Trophoblast cell (in vitro differentiated cells and primary cell): Measurements from ENCODE around the gene QRFPR.
A peak's percentile ranks its signal among the peaks of the same experiment; 100 is the strongest.

Experiments
- DNase-seq, 2 donors: peaks; one replicate each; pipeline ENCODE4 v3.0.0-alpha.2; 2016
- H2AFZ ChIP-seq: 2 replicates; pipeline ENCODE4 v1.6.1; 2013; ENCODE audit warnings: low read length, moderate library complexity, mild to moderate bottlenecking; ENCODE audit not compliant: insufficient read depth, poor library complexity
- H2AK5ac ChIP-seq: 2 replicates; pipeline ENCODE4 v1.6.1; 2013; ENCODE audit warnings: mild to moderate bottlenecking, low read length
- H2BK120ac ChIP-seq: 2 replicates; pipeline ENCODE4 v1.6.1; 2013; ENCODE audit warnings: low read length, mild to moderate bottlenecking, moderate library complexity; ENCODE audit not compliant: insufficient read depth, poor library complexity
- H2BK12ac ChIP-seq: 2 replicates; pipeline ENCODE4 v1.6.1; 2013; ENCODE audit warnings: mild to moderate bottlenecking, low read length, moderate library complexity
- H2BK5ac ChIP-seq: 2 replicates; pipeline ENCODE4 v1.6.1; 2013; ENCODE audit warnings: low read length, low read depth, moderate library complexity, mild to moderate bottlenecking; ENCODE audit not compliant: poor library complexity
- H3K14ac ChIP-seq: 2 replicates; pipeline ENCODE4 v1.6.1; 2013; ENCODE audit warnings: mild to moderate bottlenecking, low read length
- H3K18ac ChIP-seq: 2 replicates; pipeline ENCODE4 v1.6.1; 2013; ENCODE audit warnings: mild to moderate bottlenecking, low read length
- H3K23ac ChIP-seq: 2 replicates; pipeline ENCODE4 v1.6.1; 2013; ENCODE audit warnings: low read length
- H3K27ac ChIP-seq: 2 replicates; pipeline ENCODE4 v1.5.1; 2013; ENCODE audit warnings: low read depth, mild to moderate bottlenecking, inconsistent platforms, low read length, moderate library complexity
- H3K27me3 ChIP-seq: 2 replicates; pipeline ENCODE4 v1.6.1; 2013; ENCODE audit warnings: inconsistent platforms, mild to moderate bottlenecking, low read length, moderate library complexity; ENCODE audit not compliant: insufficient read depth
- H3K36me3 ChIP-seq, 2 experiments: 1 replicate in 1 of 2; 2 replicates in 1 of 2; pipeline ENCODE4 v1.6.1; 2013; ENCODE audit warnings: low read length in 2 of 2, mild to moderate bottlenecking in 2 of 2, moderate library complexity in 1 of 2; ENCODE audit not compliant: insufficient read depth in 2 of 2, control insufficient read depth in 1 of 2
- H3K4ac ChIP-seq: 2 replicates; pipeline ENCODE4 v1.6.1; 2013; ENCODE audit warnings: low read depth, mild to moderate bottlenecking, low read length, moderate library complexity
- H3K4me1 ChIP-seq, 2 experiments: 1 replicate in 1 of 2; 2 replicates in 1 of 2; pipeline ENCODE4 v1.6.1; 2013; ENCODE audit warnings: low read length in 2 of 2, mild to moderate bottlenecking in 2 of 2, moderate library complexity in 1 of 2; ENCODE audit not compliant: insufficient read depth in 2 of 2, control insufficient read depth in 1 of 2
- H3K4me2 ChIP-seq: 2 replicates; pipeline ENCODE4 v1.6.1; 2013; ENCODE audit warnings: inconsistent platforms, mild to moderate bottlenecking, low read length, moderate library complexity
- H3K4me3 ChIP-seq: 2 replicates; pipeline ENCODE4 v1.5.1; 2013; ENCODE audit warnings: mild to moderate bottlenecking, low read depth, low read length, inconsistent platforms
- H3K79me1 ChIP-seq: one replicate; pipeline ENCODE4 v1.6.1; 2013; ENCODE audit warnings: low read length
- H3K79me2 ChIP-seq: 2 replicates; pipeline ENCODE4 v1.6.1; 2013; ENCODE audit warnings: low read length, mild to moderate bottlenecking; ENCODE audit not compliant: control insufficient read depth, insufficient read depth, poor library complexity
- H3K9ac ChIP-seq: 2 replicates; pipeline ENCODE4 v1.6.1; 2013; ENCODE audit warnings: mild to moderate bottlenecking, low read length
- H3K9me3 ChIP-seq: 2 replicates; pipeline ENCODE4 v1.6.1; 2013; ENCODE audit warnings: low read depth, mild to moderate bottlenecking, control low read depth, inconsistent platforms, low read length; ENCODE audit not compliant: insufficient read depth
- H4K12ac ChIP-seq: 2 replicates; pipeline ENCODE4 v1.6.1; 2013; ENCODE audit warnings: low read depth, mild to moderate bottlenecking, low read length, moderate library complexity
- H4K8ac ChIP-seq: 2 replicates; pipeline ENCODE4 v1.6.1; 2013; ENCODE audit warnings: low read depth, mild to moderate bottlenecking, low read length, moderate library complexity
- H4K91ac ChIP-seq: one replicate; pipeline ENCODE4 v1.6.1; 2013; ENCODE audit warnings: low read depth, mild to moderate bottlenecking, low read length, moderate library complexity
- WGBS: extraction: QIAGEN DNeasy Blood & Tissue Kit; methylation state at CpG from one replicate; pipeline ENCODE4 v1.1.7; 2013; ENCODE audit warnings: missing lambda C conversion rate; ENCODE audit not compliant: insufficient read length, insufficient coverage; ENCODE audit errors: extremely low coverage; 5-methylcytosine and 5-hydroxymethylcytosine counted together

QRFPR gene

GRCh38 chr4:121370729-121371325 lies 10.0 kb downstream of the QRFPR start:
- no peak overlapping the region for H3K4me2 ChIP-seq
- H3K27ac ChIP-seq = no peak overlapping the region
- WGBS = no CpG with 5 or more reads among the region's 1 CpG
- no peaks in the 10 kb centered on the region for H3K27me3 ChIP-seq
- no peaks in the 10 kb centered on the region for H3K9me3 ChIP-seq
- H2AFZ ChIP-seq = no peak overlapping the region
- H2AK5ac ChIP-seq = no peak overlapping the region
- no peaks in the 10 kb centered on the region for H3K36me3 ChIP-seq
- no peak overlapping the region for H2BK120ac ChIP-seq
- H2BK5ac ChIP-seq = no peak overlapping the region
- no peak overlapping the region for H2BK12ac ChIP-seq
- no peak overlapping the region for H3K9ac ChIP-seq
- H3K4ac ChIP-seq = no peak overlapping the region
- peak; percentile 4 to 61 for DNase-seq
- H3K18ac ChIP-seq = no peak overlapping the region
- no peak overlapping the region for H3K4me3 ChIP-seq
- H4K8ac ChIP-seq = no peak overlapping the region
- no peaks in the 10 kb centered on the region for H3K79me1 ChIP-seq
- H3K79me2 ChIP-seq = no peaks in the 10 kb centered on the region
- no peak overlapping the region for H4K12ac ChIP-seq
- no peaks in the 10 kb centered on the region for H3K4me1 ChIP-seq
- no peak overlapping the region for H4K91ac ChIP-seq
- H3K23ac ChIP-seq = no peak overlapping the region
- H3K14ac ChIP-seq = no peak overlapping the region

GRCh38 chr4:121360495-121360894 lies 20.3 kb downstream of the QRFPR start:
- no peak overlapping the region for H2BK120ac ChIP-seq
- no peak overlapping the region for H2AFZ ChIP-seq
- H3K18ac ChIP-seq = no peak overlapping the region
- no peak overlapping the region for H2AK5ac ChIP-seq
- no peak overlapping the region for H2BK5ac ChIP-seq
- no peaks in the 10 kb centered on the region for H3K79me1 ChIP-seq
- no peaks in the 10 kb centered on the region for H3K79me2 ChIP-seq
- no peak overlapping the region for H3K4ac ChIP-seq
- H3K14ac ChIP-seq = no peak overlapping the region
- no peaks in the 10 kb centered on the region for H3K4me1 ChIP-seq
- H3K9ac ChIP-seq = no peak overlapping the region
- no peak overlapping the region for H3K4me2 ChIP-seq
- H4K91ac ChIP-seq = no peak overlapping the region
- H3K4me3 ChIP-seq = no peak overlapping the region
- H4K12ac ChIP-seq = no peak overlapping the region
- no peaks in the 10 kb centered on the region for H3K36me3 ChIP-seq
- no peak overlapping the region for H3K23ac ChIP-seq
- H3K9me3 ChIP-seq = no peaks in the 10 kb centered on the region
- H3K27ac ChIP-seq = no peak overlapping the region
- no peak overlapping the region for H4K8ac ChIP-seq
- no CpG with 5 or more reads among the region's 1 CpG for WGBS
- no peak overlapping the region for H2BK12ac ChIP-seq
- no peaks in the 10 kb centered on the region for H3K27me3 ChIP-seq
- no peak for DNase-seq

DNA sequence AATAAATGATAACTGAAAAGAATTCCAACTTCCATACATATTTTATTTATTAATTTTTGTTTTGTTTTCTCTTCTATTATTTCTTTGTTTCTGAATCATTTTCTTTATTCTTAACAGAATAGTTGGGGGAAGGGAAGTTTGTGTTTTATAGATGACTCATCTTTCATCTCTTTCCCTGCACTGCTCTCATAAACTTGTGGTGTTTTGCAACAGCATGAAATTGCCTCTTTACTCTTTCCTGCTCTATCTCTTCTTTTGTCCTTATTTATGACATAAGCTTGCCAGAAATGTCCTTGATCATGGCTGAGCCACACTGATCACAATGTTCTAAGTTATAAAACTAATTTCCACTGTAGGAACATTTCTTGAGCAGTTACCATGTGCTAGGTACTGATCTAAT lies 22.3 kb downstream of the QRFPR start:
- H2AK5ac ChIP-seq = no peak overlapping the region
- no peak overlapping the region for H3K23ac ChIP-seq
- no peak overlapping the region for H3K4ac ChIP-seq
- no peak overlapping the region for H3K18ac ChIP-seq
- no peak overlapping the region for H4K8ac ChIP-seq
- no peak overlapping the region for H2BK120ac ChIP-seq
- no peak overlapping the region for H3K9ac ChIP-seq
- H3K79me2 ChIP-seq = no peaks in the 10 kb centered on the region
- H2BK5ac ChIP-seq = no peak overlapping the region
- no peak overlapping the region for H4K12ac ChIP-seq
- H3K27ac ChIP-seq = no peak overlapping the region
- H3K9me3 ChIP-seq = no peaks in the 10 kb centered on the region
- no peak overlapping the region for H2BK12ac ChIP-seq
- no peak overlapping the region for H2AFZ ChIP-seq
- no peaks in the 10 kb centered on the region for H3K27me3 ChIP-seq
- H4K91ac ChIP-seq = no peak overlapping the region
- no peak overlapping the region for H3K14ac ChIP-seq
- H3K4me2 ChIP-seq = no peak overlapping the region
- no peak for DNase-seq
- H3K4me3 ChIP-seq = no peak overlapping the region
- H3K36me3 ChIP-seq = no peaks in the 10 kb centered on the region
- no peaks in the 10 kb centered on the region for H3K79me1 ChIP-seq
- H3K4me1 ChIP-seq = no peaks in the 10 kb centered on the region

DNA sequence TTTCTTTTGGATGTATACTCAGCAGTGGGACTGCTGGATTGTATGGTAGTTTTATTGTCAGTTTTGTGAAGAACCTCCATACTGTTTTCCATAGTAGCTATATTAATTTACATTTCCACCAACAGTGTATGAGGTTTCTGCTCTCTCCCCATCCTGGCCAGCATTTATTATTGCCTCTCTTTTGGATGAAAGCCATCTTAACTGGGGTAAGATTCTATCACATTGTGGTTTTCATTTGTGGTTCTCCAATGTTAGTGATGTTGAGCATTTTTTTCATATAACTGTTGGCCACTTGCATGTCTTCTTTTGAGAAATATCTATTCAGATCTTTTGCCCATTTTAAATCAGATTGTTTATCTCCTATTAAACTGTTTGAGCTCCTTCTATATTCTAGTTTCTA lies 27.6 kb downstream of the QRFPR start:
- DNase-seq = no peak
- H3K4me2 ChIP-seq = no peak overlapping the region
- H3K4me3 ChIP-seq = no peak overlapping the region
- no peak overlapping the region for H2BK12ac ChIP-seq
- H3K4me1 ChIP-seq = no peaks in the 10 kb centered on the region
- H3K18ac ChIP-seq = no peak overlapping the region
- H3K36me3 ChIP-seq = no peaks in the 10 kb centered on the region
- H3K9me3 ChIP-seq = no peaks in the 10 kb centered on the region
- no peak overlapping the region for H4K12ac ChIP-seq
- no peak overlapping the region for H2BK120ac ChIP-seq
- no peak overlapping the region for H3K23ac ChIP-seq
- H4K91ac ChIP-seq = no peak overlapping the region
- H3K9ac ChIP-seq = no peak overlapping the region
- H3K14ac ChIP-seq = no peak overlapping the region
- H3K4ac ChIP-seq = no peak overlapping the region
- no peaks in the 10 kb centered on the region for H3K27me3 ChIP-seq
- H2AFZ ChIP-seq = no peak overlapping the region
- H4K8ac ChIP-seq = no peak overlapping the region
- no peak overlapping the region for H2BK5ac ChIP-seq
- no peak overlapping the region for H3K27ac ChIP-seq
- H3K79me2 ChIP-seq = no peaks in the 10 kb centered on the region
- H3K79me1 ChIP-seq = no peaks in the 10 kb centered on the region
- H2AK5ac ChIP-seq = no peak overlapping the region
